SK-N-SH (cell line): ENCODE measurements around the gene MYO16. TPM values are rescaled to one million over a fixed set of nuclear protein-coding genes. Genes with fewer than 3 reads are reported as not detected.

ENCODE experiments used
- CTCF ChIA-PET: fragments of 300-600, 350-600 bp; formaldehyde crosslinking; extraction: SDS; loops from one replicate; lab custom pipeline; 2021; lab: Yijun Ruan, JAX
- POLR2A ChIA-PET: fragments of 350-600 bp; sonication (Branson Sonifier 250); formaldehyde crosslinking; extraction: SDS; loops from one replicate; lab custom pipeline; 2020; ENCODE audit warnings: antibody characterized with exemption, inconsistent platforms; lab: Yijun Ruan, JAX
- DNase-seq: peaks from one replicate; pipeline ENCODE4 v3.0.0; 2012
- H2AFZ ChIP-seq: fragments of 200-600 bp; sonication (generic); 2 replicates; pipeline ENCODE4 v1.8.1; 2016; ENCODE audit warnings: antibody characterized with exemption, mild to moderate bottlenecking, low read depth
- H3F3A ChIP-seq: fragments of 200-600 bp; sonication (generic); replicated peaks from 2 replicates; pipeline ENCODE3; 2016; ENCODE audit warnings: antibody characterized with exemption, mild to moderate bottlenecking; ENCODE audit not compliant: insufficient read depth
- H3K27ac ChIP-seq, 2 experiments: fragments of 200-500 bp in 1 of 2; fragments of 200-600 bp in 1 of 2; sonication (Bioruptor generic) in 1 of 2; sonication (generic), shearing (Covaris generic) in 1 of 2; 2 replicates each; pipeline versions ENCODE4 v1.5.1 to v1.6.1; 2014 to 2016; ENCODE audit warnings: low read depth in 2 of 2, inconsistent platforms in 1 of 2, low read length in 1 of 2, mild to moderate bottlenecking in 1 of 2, mixed read lengths in 1 of 2
- H3K27me3 ChIP-seq: fragments of 200-600 bp; sonication (generic), shearing (Covaris generic); 2 replicates; pipeline ENCODE4 v1.6.1; 2016; ENCODE audit warnings: mixed run types; ENCODE audit not compliant: insufficient read depth
- H3K36me3 ChIP-seq, 2 experiments: fragments of 200-500 bp in 1 of 2; fragments of 200-600 bp in 1 of 2; sonication (Bioruptor generic) in 1 of 2; sonication (generic) in 1 of 2; replicated peaks in 1 of 2; 2 replicates each; pipeline versions ENCODE3 to v1.5.1; 2014 to 2016; ENCODE audit warnings: low read length in 1 of 2, mild to moderate bottlenecking in 1 of 2; ENCODE audit not compliant: insufficient read depth in 2 of 2, control insufficient read depth in 1 of 2
- H3K4me1 ChIP-seq, 2 experiments: fragments of 200-500 bp in 1 of 2; fragments of 200-600 bp in 1 of 2; sonication (Bioruptor generic) in 1 of 2; sonication (generic), shearing (Covaris generic) in 1 of 2; 2 replicates each; pipeline versions ENCODE4 v1.5.1 to v1.6.1; 2014 to 2016; ENCODE audit warnings: low read depth in 1 of 2, low read length in 1 of 2, mixed run types in 1 of 2; ENCODE audit not compliant: insufficient read depth in 2 of 2, control insufficient read depth in 1 of 2
- H3K4me2 ChIP-seq: fragments of 200-600 bp; sonication (generic), shearing (Covaris generic); 2 replicates; pipeline ENCODE4 v1.6.1; 2017; ENCODE audit warnings: mixed run types
- H3K4me3 ChIP-seq, 2 experiments: fragments of 200-500 bp in 1 of 2; fragments of 200-600 bp in 1 of 2; sonication (Bioruptor generic) in 1 of 2; sonication (generic), shearing (Covaris generic) in 1 of 2; 2 replicates each; pipeline versions ENCODE4 v1.5.1 to v1.8.1; 2014 to 2016; ENCODE audit warnings: low read depth in 2 of 2, inconsistent platforms in 1 of 2, low read length in 1 of 2, mild to moderate bottlenecking in 1 of 2, mixed read lengths in 1 of 2, moderate library complexity in 1 of 2
- H3K79me2 ChIP-seq: fragments of 200-600 bp; sonication (generic); 2 replicates; pipeline ENCODE4 v1.8.1; 2017; ENCODE audit warnings: mild to moderate bottlenecking; ENCODE audit not compliant: insufficient read depth
- H3K9ac ChIP-seq: fragments of 200-600 bp; sonication (generic); 2 replicates; pipeline ENCODE4 v1.6.1; 2017; ENCODE audit warnings: mixed run types
- H3K9me2 ChIP-seq: fragments of 200-600 bp; sonication (generic); 2 replicates; pipeline ENCODE4 v1.6.1; 2017; ENCODE audit warnings: mixed run types
- H3K9me3 ChIP-seq: fragments of 200-600 bp; sonication (generic); 2 replicates; pipeline ENCODE4 v1.6.1; 2017; ENCODE audit warnings: mixed run types, mild to moderate bottlenecking, moderate library complexity
- H4K20me1 ChIP-seq: fragments of 200-600 bp; sonication (generic); 2 replicates; pipeline ENCODE4 v1.6.1; 2017; ENCODE audit warnings: mild to moderate bottlenecking, mixed run types; ENCODE audit not compliant: insufficient read depth
- FOSL2 ChIP-seq: IDR thresholded peaks from 2 replicates; pipeline ENCODE4 v1.4.0; 2012; ENCODE audit warnings: low read depth, mild to moderate bottlenecking, moderate library complexity, borderline replicate concordance
- GABPA ChIP-seq: IDR thresholded peaks from 2 replicates; pipeline ENCODE4 v1.4.0; 2012; ENCODE audit warnings: low read depth, mild to moderate bottlenecking
- GATA2 ChIP-seq: sonication (generic); formaldehyde crosslinking; IDR thresholded peaks from 2 replicates; pipeline ENCODE4 v1.5.0; 2020; ENCODE audit warnings: mild to moderate bottlenecking, missing genetic modification reagents
- JUND ChIP-seq: IDR thresholded peaks from 2 replicates; pipeline ENCODE4 v1.4.0; 2012
- NFIC ChIP-seq: IDR thresholded peaks from 2 replicates; pipeline ENCODE4 v1.4.0; 2012; ENCODE audit warnings: borderline replicate concordance
- RAD21 ChIP-seq: IDR thresholded peaks from 2 replicates; pipeline ENCODE4 v1.6.1; 2012; ENCODE audit warnings: mild to moderate bottlenecking, low read length
- RCOR1 ChIP-seq: fragments of 150-350 bp; IDR thresholded peaks from 2 replicates; pipeline ENCODE4 v1.6.1; 2017; ENCODE audit warnings: antibody characterized with exemption, low read length
- RFX5 ChIP-seq: IDR thresholded peaks from 2 replicates; pipeline ENCODE4 v1.6.1; 2012; ENCODE audit warnings: mild to moderate bottlenecking, improper control_type of control experiment, low read length
- RXRA ChIP-seq: IDR thresholded peaks from 2 replicates; pipeline ENCODE4 v1.4.0; 2012; ENCODE audit warnings: low read depth, mild to moderate bottlenecking, borderline replicate concordance
- SIN3A ChIP-seq: IDR thresholded peaks from 2 replicates; pipeline ENCODE4 v1.6.1; 2012; ENCODE audit warnings: low read depth, mild to moderate bottlenecking, low read length, moderate library complexity, borderline replicate concordance
- SMC3 ChIP-seq: IDR thresholded peaks from 2 replicates; pipeline ENCODE4 v1.6.1; 2012; ENCODE audit warnings: low read depth, low read length, improper control_type of control experiment
- TCF12 ChIP-seq: IDR thresholded peaks from 2 replicates; pipeline ENCODE4 v1.4.0; 2012
- YY1 ChIP-seq: IDR thresholded peaks from 2 replicates; pipeline ENCODE4 v1.4.0; 2012; ENCODE audit warnings: low read depth, mild to moderate bottlenecking
- WGBS: methylation state at CpG from one replicate; pipeline ENCODE4 v1.1.6; 2017; ENCODE audit warnings: low lambda C conversion rate; 5-methylcytosine and 5-hydroxymethylcytosine counted together
- polyA plus RNA-seq, 3 experiments: library from polyadenylated mRNA; depleted of rRNA; stranded (reverse); fragments of >200 nt; gene quantifications; 2 replicates each; pipeline ENCODE4 v1.2.3, GENCODE V29; 2012
- TF ChIP-seq, protein P1 (sequence below): fragments of 150-350 bp; IDR thresholded peaks from 2 replicates; pipeline ENCODE4 v1.6.1; 2016; ENCODE audit warnings: mild to moderate bottlenecking, low read depth, low read length
- TF ChIP-seq, protein P2 (sequence below): IDR thresholded peaks from 2 replicates; pipeline ENCODE4; 2012
- TF ChIP-seq, protein P3 (sequence below): IDR thresholded peaks from 2 replicates; pipeline ENCODE4 v1.4.0; 2012; ENCODE audit warnings: low read depth, borderline replicate concordance
- TF ChIP-seq, protein P4 (sequence below): IDR thresholded peaks from 2 replicates; pipeline ENCODE4 v1.4.0; 2012; ENCODE audit warnings: low read depth, borderline replicate concordance

Gene MYO16
- polyA plus RNA-seq, 1 of the 3 experiments (the other 2 are of a cell fraction) = 0.07 TPM

DNA sequence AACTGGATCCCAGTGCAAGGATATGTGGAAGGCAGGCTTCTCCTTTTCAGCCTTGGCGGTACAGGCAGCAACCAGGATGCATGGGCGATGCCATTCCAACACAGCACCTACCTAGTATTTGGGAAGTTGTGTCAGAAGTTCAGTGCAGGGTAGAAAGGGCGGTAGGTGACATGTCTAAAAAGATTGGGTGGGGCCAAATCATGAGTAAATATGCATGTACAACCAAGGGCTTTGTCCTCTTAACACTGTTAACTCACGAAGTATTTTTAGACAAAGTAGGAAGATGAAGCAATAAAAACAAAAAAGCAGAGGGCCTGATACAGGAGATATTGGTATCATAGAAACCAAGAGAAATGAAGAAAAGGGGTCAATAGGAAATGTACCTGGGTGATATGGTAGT lies 392.1 kb downstream of the MYO16 start:
- no peaks in the 10 kb centered on the region for H3F3A ChIP-seq
- 73% methylated on average over 4 of the region's 4 CpGs for WGBS
- TF ChIP-seq GATA2 = no peak
- no peak for TF ChIP-seq RCOR1
- TF ChIP-seq FOSL2 = no peak
- TF ChIP-seq SMC3 = no peak
- no peak for TF ChIP-seq SIN3A
- no peak for TF ChIP-seq RFX5
- CTCF ChIA-PET = no interaction called here
- no peaks in the 10 kb centered on the region for H3K9me3 ChIP-seq
- POLR2A ChIA-PET = no interaction called here
- no peaks in the 10 kb centered on the region for H4K20me1 ChIP-seq
- no peak for DNase-seq
- H3K36me3 ChIP-seq = no peaks in the 10 kb centered on the region
- H3K4me2 ChIP-seq = no peak overlapping the region
- H3K9me2 ChIP-seq = no peaks in the 10 kb centered on the region
- H3K9ac ChIP-seq = no peak overlapping the region
- H3K4me3 ChIP-seq = no peak overlapping the region
- no peak overlapping the region for H3K27ac ChIP-seq
- no peaks in the 10 kb centered on the region for H3K79me2 ChIP-seq
- no peaks in the 10 kb centered on the region for H3K27me3 ChIP-seq
- H2AFZ ChIP-seq = no peak overlapping the region
- H3K4me1 ChIP-seq = no peaks in the 10 kb centered on the region; a peak in 1 of 4 replicates

DNA sequence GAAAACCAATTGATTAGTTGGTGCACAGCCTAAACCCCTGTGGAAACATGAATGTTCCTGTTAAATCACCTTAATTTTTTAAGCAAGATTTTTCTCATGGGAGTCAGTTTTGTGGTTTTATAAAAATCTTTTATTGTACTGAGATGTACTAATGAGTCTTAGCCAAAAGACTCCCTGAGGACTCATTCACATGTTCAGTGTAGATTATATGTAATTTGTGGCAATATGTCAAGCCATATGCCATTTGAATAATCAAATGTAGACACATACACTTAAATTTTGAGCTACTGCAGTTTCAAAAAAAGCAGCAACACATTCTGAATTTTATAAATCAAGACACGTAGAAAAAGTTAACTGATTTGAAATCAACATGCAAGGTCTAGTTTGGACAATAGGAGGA lies 395.2 kb downstream of the MYO16 start:
- 83% methylated on average over 1 of the region's 1 CpG for WGBS
- Histone ChIP-seq H3K4me2 (no peak overlapping the region), H3K4me1 (no peaks in the 10 kb centered on the region; a peak in 1 of 4 replicates), H2AFZ (no peak overlapping the region), H3K27me3 (no peaks in the 10 kb centered on the region), H3K27ac (no peak overlapping the region), H3K9me2 (no peaks in the 10 kb centered on the region), H3K4me3 (no peak overlapping the region), H3K9me3 (no peaks in the 10 kb centered on the region), H3K36me3 (no peaks in the 10 kb centered on the region), H3F3A (no peaks in the 10 kb centered on the region), H4K20me1 (no peaks in the 10 kb centered on the region), H3K79me2 (no peaks in the 10 kb centered on the region), H3K9ac (no peak overlapping the region)
- no peak for DNase-seq
- ChIA-PET POLR2A (no interaction called here), CTCF (no interaction called here)
- TF ChIP-seq, protein P1, sequence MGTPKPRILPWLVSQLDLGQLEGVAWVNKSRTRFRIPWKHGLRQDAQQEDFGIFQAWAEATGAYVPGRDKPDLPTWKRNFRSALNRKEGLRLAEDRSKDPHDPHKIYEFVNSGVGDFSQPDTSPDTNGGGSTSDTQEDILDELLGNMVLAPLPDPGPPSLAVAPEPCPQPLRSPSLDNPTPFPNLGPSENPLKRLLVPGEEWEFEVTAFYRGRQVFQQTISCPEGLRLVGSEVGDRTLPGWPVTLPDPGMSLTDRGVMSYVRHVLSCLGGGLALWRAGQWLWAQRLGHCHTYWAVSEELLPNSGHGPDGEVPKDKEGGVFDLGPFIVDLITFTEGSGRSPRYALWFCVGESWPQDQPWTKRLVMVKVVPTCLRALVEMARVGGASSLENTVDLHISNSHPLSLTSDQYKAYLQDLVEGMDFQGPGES = no peak
- TF ChIP-seq SMC3 = no peak
- no peak for TF ChIP-seq JUND
- TF ChIP-seq RAD21 = no peak
- no peak for TF ChIP-seq TCF12
- no peak for TF ChIP-seq YY1
- no peak for TF ChIP-seq NFIC
- TF ChIP-seq, protein P2, sequence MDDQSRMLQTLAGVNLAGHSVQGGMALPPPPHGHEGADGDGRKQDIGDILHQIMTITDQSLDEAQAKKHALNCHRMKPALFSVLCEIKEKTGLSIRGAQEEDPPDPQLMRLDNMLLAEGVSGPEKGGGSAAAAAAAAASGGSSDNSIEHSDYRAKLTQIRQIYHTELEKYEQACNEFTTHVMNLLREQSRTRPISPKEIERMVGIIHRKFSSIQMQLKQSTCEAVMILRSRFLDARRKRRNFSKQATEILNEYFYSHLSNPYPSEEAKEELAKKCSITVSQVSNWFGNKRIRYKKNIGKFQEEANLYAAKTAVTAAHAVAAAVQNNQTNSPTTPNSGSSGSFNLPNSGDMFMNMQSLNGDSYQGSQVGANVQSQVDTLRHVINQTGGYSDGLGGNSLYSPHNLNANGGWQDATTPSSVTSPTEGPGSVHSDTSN = no peak
- no peak for TF ChIP-seq GATA2
- no peak for TF ChIP-seq GABPA
- TF ChIP-seq RXRA = no peak
- TF ChIP-seq, protein P3, sequence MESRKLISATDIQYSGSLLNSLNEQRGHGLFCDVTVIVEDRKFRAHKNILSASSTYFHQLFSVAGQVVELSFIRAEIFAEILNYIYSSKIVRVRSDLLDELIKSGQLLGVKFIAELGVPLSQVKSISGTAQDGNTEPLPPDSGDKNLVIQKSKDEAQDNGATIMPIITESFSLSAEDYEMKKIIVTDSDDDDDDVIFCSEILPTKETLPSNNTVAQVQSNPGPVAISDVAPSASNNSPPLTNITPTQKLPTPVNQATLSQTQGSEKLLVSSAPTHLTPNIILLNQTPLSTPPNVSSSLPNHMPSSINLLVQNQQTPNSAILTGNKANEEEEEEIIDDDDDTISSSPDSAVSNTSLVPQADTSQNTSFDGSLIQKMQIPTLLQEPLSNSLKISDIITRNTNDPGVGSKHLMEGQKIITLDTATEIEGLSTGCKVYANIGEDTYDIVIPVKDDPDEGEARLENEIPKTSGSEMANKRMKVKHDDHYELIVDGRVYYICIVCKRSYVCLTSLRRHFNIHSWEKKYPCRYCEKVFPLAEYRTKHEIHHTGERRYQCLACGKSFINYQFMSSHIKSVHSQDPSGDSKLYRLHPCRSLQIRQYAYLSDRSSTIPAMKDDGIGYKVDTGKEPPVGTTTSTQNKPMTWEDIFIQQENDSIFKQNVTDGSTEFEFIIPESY = no peak
- TF ChIP-seq, protein P4, sequence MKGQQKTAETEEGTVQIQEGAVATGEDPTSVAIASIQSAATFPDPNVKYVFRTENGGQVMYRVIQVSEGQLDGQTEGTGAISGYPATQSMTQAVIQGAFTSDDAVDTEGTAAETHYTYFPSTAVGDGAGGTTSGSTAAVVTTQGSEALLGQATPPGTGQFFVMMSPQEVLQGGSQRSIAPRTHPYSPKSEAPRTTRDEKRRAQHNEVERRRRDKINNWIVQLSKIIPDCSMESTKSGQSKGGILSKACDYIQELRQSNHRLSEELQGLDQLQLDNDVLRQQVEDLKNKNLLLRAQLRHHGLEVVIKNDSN = no peak
- TF ChIP-seq RCOR1 = no peak
